Measurements from ENCODE around the gene KIF21A. TPM values are rescaled to one million over a fixed set of nuclear protein-coding genes. Genes with fewer than 3 reads are reported as not detected.
"Not testable (repeated sequence)": the region's sequence is repeated elsewhere in the genome, so short reads cannot be mapped to it uniquely, and the experiment has no call there.

KIF21A gene
- polyA plus RNA-seq, 3 donors: 34.5 to 46.2 (median 37.5) TPM

DNA sequence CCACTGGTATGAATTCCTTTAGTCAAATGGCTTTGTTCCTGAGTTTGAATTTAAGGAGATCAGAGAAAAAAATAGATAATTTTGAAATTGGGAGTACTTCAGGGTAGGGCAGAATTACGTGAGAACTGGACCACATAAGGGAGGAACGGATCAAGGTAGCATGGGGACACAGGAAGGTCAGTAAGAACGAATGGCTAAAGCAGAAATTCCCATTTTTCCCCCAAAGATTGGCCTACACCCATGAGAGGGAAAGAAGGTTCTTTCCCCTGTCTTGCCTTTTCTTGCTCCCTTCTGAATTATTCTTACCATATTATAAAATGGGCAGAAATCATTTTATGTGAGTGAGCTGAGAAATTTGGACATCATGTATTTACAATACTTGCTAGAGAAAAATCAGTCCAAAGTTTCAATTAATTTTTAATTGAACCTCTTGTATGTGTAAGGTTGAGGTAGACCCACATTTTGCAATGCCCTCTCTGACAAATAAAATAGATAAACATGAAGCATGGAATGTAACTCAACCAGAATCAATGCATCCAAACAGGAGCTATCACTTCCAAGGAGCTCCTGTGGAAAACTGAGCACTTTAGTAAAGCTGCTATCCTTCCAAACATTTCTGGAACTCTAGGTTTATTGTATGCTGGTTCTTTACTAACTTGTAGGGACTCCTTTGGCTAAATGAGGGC lies 93.8 kb downstream of the KIF21A start:
- no peak for DNase-seq

DNA sequence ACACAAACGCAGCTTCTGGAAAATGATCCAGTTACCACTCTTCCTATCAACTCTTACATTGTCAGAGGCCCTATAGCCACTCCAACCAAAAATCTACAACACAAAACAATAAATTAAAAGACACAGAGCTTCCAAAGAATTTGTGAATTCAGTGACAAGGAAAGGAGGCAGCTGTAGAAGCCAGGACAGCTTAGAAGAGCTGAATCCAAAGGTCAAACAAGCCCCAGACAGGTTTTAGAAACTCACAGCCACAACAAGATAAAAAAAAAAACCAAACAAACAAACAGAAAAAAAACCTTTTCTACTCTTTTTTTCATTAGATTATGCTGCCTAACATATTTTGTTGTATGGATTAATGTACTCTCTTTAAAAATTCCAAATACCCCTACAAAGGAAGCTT lies 94.4 kb downstream of the KIF21A start:
- DNase-seq: no peak

DNA sequence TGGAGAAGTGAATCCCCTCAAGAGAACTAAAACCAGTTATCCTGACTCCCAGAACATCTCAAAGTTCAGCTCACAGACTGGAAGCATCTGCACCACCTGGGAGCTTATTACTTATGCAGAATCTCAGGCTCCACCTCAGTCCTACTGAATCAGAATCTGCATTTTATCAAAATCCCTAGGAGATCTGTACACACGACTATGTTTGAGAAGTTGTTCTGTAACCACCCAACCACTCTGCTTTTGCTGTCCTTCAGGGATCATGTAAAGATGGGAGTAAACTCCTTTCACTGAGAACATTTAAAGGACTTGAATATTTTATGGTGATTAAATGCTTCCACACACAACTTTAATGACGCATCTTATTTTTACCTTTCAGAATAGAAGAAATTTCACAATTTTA lies 98.0 kb downstream of the KIF21A start:
- no peak for DNase-seq

DNA sequence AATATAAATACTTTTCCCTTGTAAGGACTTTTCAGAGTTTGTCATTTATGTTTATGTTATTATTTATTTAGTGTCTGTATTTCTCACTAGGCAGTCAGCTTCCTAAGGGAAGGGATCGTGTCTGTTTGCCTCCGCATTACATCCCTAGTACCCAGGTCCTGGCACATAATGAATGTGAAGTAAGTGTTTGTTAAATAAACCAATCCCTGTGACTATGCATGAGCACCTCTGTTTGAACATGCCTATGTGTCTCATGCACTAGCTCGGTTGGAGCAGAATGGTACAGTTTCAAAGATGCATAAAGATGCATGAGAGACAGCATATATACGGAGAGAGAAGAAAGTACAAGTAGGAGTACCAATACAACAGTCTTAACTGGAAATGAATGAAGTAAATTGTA lies 99.3 kb downstream of the KIF21A start:
- no peak for DNase-seq

DNA sequence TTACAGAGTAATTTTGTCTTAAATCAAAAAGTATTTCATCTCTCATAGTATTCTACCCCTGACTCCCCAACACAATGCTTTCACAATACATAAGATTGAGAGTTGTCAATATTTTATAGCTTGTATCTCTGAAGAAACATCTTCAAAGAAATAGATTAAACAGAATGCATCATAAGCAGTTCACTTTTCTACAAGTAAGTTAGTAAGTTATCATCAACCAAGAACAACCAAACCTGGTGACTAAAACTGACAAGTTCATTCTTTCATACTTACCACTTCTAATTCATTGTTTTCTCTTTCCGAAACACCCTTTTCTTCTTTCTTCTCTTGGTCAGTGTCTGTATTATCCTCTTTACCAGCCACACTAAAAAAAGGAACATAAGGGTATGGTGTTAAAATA lies 101.2 kb downstream of the KIF21A start:
- no peak for DNase-seq

DNA sequence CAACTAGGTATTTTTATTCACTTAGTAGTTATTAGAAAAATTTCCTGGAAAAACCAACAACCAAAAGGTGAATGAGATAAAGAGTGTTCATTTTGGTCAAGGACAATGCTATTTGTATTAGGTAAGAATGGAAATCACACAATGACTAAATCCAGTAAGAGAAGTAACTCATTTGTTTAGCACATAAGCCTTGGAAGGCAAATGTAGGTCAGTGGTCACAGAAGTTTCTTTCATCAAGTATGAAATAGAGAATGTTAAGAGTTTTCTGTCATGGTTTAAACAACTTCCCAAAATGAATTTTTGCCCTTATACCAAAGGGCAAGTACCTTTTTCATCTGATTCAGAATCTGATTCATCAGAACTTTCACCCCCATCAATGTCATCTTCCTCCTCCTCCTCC lies 101.7 kb downstream of the KIF21A start:
- DNase-seq: no peak

DNA sequence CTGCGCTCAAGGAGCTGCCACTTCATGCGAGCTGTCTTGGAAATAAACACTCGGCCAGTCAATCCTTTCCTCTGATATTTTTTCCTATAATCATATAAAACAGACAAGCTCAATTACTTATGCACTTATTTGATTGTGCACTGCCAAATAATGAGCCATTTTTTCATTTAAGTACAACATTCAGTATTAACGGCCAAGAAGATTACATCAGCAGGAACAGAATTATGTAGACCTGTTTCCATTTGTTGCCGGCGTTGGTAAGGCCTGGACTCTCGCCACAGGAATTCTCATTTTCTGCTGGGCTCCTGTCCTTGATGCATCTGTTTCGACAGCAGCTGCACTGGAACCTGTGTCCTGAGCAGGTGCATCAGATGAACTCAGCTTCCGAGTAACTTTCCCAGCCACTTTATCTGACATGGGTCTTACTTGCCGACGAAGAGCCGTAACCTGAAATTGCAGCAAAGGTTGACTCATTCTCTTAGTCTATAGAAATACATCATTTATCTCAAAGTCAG lies 110.2 kb downstream of the KIF21A start:
- no peak for DNase-seq

DNA sequence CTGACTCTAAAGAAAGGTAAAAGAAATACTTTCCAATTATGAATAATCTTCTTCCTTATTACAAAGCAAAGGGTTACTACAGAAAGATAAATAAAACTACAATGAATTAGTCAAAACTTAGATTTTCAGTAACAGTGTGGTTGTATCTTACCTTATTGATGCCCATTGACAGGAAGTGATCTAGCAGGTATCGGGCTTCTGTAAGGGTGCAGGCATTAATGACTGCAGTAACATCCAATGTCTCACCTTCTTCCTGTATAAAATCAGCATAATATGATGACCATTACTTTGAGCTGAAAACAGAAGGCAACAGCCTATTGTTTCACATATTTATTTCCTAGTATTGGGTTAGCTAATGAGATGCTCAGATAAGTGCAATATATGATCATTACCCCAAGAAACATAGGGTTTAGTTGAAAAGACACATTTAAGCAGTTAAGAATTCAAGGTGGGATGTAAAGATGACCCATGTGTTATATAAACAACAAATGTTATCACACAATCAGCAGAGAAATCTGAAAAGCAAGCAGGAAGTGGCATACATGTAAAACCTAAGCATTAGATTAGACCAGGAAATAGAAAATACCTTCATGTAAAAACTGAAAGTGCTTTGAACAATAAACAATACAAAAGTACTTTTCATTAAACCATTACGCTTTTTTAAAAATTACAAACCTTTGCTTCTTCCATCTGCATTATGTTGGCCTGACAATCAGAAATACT lies 111.2 kb downstream of the KIF21A start:
- DNase-seq: no peak

DNA sequence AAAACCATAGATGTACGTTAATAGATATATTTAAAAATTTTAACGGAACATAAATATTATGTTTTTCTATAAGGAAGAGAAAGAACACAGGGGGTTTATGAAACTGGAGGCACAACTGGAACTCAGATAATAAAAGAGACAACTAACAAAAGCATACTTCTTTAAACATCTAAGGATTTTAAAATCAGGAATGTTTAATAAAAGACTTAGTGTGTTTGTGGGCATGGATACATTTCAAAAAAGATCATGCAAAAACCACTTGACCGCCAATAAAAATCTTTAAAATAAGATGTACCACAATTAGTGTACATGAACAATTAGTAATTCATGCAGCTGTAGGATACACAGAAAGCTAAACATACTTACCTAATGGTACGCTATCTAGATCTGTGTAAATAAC lies 113.0 kb downstream of the KIF21A start:
- DNase-seq: no peak

DNA sequence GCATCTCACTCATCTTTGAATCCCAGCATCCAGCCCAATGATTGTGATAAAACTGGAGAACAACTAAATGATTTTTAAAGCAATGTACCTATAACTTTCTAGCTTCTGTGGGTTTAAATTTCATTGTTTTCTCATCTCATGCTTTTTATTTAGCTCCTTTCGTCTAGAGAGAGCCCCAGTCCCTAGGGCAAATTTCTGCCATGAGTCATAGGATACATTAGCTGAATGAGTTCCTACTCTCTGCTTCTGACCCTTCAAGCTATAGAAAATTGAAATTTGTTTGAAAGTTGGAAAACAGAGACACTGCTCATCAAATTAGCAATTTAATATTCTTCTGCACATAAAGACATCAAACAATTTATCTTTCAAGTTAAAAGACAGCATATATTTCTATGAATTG lies 113.9 kb downstream of the KIF21A start:
- DNase-seq: no peak

DNA sequence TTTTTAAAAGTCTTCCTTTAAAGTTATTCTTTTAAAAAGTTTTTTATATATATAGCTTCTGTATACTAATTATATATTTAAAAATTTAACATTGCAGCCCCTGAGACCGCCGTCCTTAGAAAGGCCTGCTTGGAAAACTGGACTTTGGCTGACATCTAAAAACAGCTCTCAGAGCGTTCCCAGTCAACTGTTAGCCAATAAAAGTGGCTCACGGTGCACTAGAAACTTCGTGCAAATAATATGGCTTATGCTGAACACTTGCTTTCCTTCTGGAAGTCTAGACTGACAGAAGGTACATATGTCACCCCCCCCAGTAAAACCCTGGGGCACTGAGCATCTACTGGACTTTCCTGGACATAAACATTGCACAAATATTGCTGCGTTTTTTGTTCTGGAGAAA lies 115.0 kb downstream of the KIF21A start:
- no peak for DNase-seq

DNA sequence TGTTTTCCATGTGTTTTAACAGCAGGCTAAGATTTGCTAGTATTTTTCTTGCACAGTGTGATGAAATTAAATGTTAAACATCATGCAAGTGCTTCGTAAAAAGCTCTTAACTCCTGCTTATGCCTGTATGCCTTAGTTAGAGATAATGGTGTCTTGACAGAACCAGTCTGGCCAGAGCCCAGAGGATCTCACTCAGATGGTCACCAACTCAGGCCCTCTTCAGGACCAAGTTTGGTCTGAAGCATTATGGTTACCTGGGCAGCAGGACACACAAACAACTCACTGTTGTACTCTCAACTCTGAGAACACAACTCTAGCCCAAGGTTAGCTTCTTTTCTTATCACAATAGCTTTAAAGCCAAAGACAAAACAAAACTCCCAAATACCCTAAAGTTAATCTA lies 115.4 kb downstream of the KIF21A start:
- no peak for DNase-seq

DNA sequence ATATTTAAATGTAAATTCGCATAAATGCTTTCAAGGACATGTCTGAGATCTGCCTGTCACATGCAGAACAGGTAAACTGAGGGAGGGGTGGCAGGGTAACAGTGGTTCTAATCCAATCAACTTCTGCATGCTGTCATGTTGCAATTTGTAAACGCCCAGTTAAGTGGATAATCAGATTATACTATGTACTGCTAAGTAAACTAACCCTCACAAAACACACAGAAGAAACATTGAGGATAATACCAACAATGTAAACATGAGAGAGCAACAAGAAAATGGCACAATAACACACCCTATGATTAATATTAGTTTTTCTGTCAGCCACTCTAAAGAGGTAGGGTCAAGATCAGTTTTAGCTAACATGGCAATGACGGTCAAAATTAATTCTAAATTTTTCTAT lies 123.7 kb downstream of the KIF21A start:
- DNase-seq: no peak

DNA sequence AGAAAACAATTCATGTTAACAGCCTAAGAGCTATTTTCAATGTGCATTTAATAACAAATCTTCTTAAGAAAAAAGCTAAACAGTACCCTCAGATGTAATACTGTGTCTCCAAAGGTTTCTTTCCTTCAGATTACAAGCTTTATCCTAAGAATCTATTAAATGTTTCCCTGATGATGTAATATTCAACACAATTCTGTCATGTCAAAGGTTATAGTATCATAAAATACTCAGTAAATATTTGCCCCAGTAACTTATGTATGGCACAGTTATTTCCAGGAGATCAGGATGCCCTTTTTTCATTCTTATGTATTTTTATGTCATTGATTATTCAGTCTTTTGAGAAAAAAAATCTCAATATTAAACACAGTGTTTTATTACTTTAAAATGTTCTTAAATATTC lies 128.4 kb downstream of the KIF21A start:
- no peak for DNase-seq

DNA sequence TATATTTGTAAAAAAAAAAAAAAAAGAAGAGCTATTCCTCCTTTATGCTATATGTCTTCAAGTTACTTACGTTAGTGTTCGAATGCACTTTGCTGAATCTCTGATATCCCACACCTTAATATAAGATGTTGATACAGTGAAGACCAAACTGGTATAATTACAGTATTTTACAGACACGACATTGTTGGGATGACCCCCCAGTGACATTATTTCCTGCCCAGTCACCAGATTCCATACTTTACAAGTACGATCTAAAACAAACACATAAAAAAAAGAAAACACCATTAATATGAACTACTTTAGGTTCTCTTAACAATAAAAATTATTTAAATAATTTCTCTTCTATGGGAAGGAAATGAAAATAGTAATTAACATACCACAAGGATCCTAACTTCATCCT lies 133.4 kb downstream of the KIF21A start:
- DNase-seq: no peak

DNA sequence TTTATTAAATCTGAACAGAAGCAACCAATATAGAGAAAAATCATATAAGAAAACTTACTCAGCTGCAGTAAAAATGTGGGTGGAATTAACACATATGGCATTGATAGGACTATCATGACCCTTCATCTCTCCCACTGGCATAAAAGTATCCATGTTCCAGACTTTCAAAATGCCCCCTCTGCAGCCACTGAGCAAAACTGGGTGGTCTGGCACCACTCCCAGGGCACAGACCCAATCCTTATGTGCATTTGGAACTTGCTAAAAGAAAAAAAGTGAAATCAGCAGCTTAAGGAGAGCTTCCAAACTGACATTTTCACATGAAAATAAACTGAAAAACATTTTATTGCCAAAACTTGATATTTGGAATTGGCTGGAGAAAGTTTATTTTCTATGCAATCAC lies 141.5 kb downstream of the KIF21A start:
- DNase-seq: no peak

DNA sequence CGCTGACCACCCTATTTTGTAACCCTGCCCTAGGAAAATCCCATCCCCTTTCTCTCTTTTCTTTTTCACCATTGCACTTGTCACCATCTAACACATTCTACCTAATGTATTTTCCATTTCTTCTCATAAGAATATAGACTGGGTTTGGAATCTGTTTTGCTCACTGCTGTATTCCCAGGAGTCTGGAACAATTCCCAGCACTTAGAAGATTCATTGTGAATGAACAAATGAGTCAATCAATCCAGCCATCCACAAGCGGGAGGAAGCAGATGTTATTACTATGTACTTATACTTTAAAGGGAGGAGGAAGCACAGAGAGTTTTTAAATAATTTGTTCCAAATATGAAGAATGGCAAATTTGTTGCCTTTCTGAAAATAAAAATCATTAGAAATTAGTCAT lies 142.1 kb downstream of the KIF21A start:
- DNase-seq: no peak

DNA sequence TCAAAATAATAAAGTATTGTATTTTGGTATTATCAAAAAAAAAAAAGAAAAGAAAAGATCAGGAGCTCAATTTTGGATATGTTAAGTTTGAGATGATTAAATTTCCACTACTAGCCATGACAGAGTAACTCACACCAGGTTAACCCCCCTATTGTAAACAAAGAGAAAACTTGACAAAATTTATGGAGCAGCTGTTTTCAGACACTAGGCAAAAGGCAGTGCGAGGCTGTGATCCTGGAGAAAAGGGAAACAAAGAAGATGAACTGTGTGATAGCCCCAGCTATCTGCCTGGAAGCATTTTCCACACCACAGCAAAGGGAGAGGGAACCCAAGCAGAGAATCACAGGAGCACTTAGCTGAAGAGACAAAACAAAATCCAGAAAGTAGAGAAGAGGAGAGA lies 145.0 kb downstream of the KIF21A start:
- peak; percentile 37 for DNase-seq

DNA sequence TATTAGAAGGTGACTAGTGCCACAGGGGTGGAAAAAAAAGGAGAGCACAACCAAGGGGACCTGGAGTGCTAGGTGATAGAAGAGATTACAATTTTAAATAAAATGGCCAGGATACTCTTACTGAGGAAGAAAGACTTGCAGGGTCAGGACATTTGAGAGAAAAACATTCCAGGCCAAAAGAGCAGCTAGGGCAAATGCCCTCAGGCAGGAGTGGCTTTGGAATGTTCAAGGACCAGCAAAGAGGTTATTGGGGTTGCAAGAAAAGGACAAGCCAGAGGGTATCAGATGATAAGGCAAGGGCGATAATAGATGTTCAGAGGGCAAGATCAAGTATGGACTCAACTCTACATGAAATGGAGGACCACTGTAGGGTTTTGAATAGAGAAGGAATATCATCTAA lies 146.4 kb downstream of the KIF21A start:
- DNase-seq: no peak

DNA sequence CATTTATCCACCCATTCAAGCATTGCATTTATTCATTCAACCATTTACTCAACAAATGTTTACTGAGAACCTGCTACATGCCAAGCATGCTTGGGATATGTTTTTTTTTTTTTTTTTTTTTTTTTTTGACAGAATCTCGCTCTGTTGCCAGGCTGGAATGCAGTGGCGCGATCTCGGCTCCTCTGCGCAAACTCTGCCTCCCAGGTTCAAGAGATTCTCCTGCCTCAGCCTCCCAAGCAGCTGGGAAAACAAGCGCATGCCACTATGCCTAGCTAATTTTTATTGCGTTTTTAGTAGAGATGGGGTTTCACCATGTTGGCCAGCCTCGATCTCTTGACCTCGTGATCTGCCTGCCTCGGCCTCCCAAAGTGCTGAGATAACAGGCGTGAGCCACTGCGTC lies 147.3 kb downstream of the KIF21A start:
- not testable (repeated sequence) for DNase-seq

DNA sequence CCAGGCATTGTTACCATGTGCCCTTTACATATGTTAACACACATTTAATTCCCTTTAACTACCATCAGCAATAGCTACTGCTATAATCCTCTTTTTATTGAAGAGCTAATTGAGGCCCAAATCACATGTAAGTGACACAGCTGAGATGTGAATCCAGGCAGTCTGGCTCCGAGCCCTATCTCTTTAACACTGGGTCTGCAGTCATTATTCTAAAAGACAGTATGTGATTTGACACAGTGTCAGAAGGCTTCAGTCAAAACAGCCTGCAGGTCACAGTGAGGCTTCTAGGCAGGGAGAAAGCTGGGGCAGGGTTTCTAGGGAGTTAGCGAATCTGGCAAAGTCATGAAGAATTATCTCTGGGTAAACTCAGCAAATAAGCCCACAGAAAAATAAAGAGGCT lies 148.2 kb downstream of the KIF21A start:
- no peak for DNase-seq

DNA sequence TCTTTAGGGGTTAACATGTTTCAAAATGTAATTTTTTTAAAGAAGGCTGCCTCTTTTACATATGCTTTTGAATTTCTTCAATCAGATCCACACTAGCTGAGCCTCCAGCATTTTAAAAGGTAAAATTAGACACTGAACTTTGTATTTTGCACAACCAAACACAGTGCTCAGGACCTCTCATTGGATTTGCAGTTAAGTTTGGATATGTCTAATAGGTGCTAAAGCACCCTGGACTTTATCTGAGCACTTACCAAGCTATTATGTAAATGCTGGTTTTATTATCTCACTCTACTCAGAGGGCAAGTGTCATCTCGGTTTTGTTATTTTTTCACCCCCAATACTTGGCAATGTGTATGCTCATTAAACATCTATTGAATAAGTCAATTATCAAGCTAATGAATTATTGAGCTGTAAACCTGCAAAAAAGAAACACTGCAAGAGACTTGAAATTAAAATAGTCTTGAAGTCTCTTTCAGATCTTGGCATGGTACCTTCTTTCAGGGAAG lies 150.7 kb downstream of the KIF21A start:
- no peak for DNase-seq

DNA sequence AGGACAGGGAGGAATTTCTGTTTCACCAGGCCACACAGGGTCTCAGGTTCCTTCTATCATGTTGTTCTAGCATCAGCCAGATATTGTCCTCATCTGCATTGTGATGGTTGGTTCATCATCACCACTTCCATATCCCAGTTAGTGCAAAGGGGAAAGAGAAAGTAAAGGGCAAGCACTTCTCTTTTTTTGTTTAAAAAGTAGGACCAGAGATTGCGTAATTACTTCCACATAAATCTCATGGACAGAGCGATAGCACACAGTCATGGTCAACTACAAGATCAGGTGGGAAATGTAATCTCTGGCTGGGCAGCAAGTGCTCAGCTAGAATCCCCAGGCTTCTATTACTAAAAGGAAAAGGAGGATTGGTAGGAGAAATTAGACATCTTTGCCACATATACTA lies 155.1 kb downstream of the KIF21A start:
- DNase-seq: no peak

DNA sequence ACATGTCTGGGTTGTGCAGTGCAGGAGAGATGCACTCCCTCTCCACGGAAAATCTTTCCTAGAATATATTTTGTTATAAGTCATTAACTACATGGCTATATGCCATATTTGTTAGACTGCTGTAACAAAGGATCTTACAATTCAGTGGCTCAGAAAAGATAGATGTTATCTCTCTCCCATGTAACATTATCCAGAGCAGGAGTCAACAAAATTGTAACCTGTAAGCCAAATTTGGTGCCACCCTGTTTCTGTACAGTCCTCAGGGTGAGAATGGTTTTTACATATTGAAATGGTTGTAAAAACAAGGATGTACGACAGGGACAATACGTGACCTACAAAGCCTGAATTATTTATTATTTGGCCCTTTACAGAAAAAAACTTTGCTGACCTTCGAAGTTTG lies 155.5 kb downstream of the KIF21A start:
- DNase-seq: no peak
